HG02870 (cell line): ENCODE data around the gene TEAD3.

Experiments used
- ATAC-seq: cut with Tn5 transposase; IDR thresholded peaks from one replicate; pipeline ENCODE4 v1.9.1; 2021; ENCODE audit warnings: mild to moderate bottlenecking, moderate library complexity; ENCODE audit not compliant: unreplicated experiment

The TEAD3 gene

DNA sequence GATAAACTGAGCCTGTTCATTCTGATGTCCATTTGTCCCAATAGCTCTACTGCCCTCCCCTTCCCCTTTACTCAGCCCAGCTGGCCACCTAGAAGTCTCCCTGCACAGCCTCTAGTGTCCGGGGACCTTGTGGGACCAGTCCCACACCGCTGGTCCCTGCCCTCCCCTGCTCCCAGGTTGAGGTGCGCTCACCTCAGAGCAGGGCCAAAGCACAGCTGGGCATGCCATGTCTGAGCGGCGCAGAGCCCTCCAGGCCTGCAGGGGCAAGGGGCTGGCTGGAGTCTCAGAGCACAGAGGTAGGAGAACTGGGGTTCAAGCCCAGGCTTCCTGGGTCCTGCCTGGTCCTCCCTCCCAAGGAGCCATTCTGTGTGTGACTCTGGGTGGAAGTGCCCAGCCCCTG is 69.4 kb downstream of the TEAD3 start:
- ATAC-seq = no peak

- no peak for ATAC-seq
These were observed 70.8 kb downstream of the TEAD3 start for GRCh38 chr6:35426074-35426473.

- no peak for ATAC-seq
These were observed 71.6 kb downstream of the TEAD3 start for GRCh38 chr6:35425284-35425683.
